Endometrium (tissue), 2 donors: ENCODE measurements around the gene FAM180A.

Source experiments
- FAIRE-seq: peaks from 2 replicates; lab custom pipeline; 2012; peaks lifted over from hg19 to GRCh38; lab: Jason Lieb, UNC
- donor health status: control.
- donor health status: control.

Gene FAM180A

DNA sequence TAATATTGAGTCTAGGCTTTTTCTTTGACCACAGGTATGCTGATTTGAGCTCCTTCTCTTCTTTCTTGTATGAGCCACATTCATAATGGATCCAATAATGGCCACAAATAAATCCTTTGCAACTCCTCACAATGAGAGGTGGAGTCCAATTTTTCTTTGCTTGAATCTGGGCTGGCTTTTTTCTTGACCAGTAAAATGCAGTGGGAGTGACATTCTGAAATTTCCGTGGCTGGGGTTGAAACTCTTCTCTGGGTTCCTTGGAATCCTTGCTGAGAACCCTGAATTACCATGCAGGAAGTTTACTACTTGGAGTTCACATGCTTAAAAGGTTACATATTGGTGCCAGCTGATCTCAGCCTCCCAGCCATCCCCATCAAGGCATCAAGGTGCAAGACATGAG, 22.4 kb upstream of the FAM180A start:
- FAIRE-seq: no peak

- FAIRE-seq: no peak
Observed at GRCh38 chr7:135770139-135770710, 21.6 kb upstream of the FAM180A start.

- FAIRE-seq: no peak
Observed at GRCh38 chr7:135769005-135769802, 20.6 kb upstream of the FAM180A start.

DNA sequence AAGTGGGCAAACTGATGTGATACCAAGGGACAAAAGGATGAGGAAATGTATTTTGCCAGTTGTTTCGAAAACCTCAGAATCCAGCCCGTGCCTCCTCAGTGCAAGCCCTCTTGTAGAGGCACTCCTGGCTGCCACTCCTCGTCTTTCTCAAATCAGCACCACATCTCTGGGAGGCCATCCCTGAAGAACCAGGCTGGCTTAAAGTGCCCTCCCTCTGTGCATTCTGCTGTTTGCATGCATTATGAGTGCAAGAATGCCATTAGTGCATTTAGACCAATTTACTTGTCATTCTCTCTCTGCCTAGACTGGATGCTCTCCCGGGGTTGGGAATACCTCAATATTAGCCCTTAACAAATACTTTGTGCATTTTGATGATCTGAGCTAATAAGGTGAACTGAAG, 19.9 kb upstream of the FAM180A start:
- no peak for FAIRE-seq

GRCh38 chr7:135768064-135768463, 19.5 kb upstream of the FAM180A start:
- no peak for FAIRE-seq

DNA sequence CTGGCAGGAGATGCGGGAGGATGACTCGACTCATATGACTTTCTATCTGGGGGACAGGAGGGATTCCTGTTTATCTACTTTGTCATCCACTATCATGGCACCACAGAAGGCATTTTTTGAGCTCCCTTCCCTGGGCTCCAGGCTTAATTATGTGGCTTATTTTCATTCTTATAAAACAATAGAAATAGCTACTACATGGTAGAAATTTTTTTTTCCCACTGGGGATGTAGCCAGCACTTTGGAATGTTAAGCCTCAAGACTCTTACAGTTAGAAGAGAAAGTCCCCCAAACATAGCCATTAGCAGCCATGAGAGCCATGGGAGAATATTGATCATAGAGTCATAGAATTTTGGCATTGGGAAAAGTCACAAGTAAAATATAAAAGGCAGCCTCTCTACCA, 14.6 kb upstream of the FAM180A start:
- FAIRE-seq: no peak

DNA sequence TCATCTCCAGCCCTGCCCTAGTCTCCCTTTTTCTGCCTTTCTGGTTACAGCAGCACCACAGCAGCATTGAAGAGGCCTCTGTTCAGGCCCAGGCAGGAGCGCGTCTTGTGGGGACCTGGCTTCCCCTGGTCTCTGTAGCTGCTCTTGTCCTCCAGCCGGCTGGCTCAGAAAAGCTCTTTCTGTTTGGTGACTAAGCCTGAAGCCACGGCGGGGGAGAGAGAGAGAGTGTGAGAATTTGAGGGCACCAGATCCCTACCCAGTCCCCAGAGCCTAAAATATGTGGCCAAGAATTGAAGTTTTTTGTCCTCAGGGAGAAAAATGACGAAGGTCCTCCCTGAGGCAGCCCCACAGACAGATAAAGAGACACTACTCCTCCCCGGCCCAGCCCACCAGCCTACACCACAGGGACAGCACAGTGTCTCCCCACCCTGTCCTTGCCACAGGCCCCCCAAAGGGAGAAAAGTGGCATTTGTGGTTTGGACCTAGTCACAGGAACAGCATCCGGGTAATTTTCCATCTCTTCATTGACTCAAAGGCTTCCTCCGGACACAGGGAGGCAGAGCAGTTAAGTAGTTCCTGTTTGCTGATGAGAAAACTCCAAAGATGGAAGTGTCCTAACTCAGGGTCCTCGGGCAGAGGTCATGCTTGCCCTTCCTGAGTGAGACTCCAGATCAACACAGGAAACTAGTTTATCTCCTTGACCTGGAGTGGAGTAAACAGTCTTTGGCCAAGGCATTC, 13.3 kb upstream of the FAM180A start:
- FAIRE-seq: no peak

- FAIRE-seq: no peak
Observed at GRCh38 chr7:135759532-135759931, 10.9 kb upstream of the FAM180A start.

- no peak for FAIRE-seq
Observed at GRCh38 chr7:135758531-135758932, 9.9 kb upstream of the FAM180A start.

- FAIRE-seq: no peak
Observed at GRCh38 chr7:135757719-135758411, 9.3 kb upstream of the FAM180A start.

GRCh38 chr7:135756191-135756590, 7.6 kb upstream of the FAM180A start:
- no peak for FAIRE-seq

- FAIRE-seq: no peak
Observed at GRCh38 chr7:135755351-135755753, 6.7 kb upstream of the FAM180A start.

DNA sequence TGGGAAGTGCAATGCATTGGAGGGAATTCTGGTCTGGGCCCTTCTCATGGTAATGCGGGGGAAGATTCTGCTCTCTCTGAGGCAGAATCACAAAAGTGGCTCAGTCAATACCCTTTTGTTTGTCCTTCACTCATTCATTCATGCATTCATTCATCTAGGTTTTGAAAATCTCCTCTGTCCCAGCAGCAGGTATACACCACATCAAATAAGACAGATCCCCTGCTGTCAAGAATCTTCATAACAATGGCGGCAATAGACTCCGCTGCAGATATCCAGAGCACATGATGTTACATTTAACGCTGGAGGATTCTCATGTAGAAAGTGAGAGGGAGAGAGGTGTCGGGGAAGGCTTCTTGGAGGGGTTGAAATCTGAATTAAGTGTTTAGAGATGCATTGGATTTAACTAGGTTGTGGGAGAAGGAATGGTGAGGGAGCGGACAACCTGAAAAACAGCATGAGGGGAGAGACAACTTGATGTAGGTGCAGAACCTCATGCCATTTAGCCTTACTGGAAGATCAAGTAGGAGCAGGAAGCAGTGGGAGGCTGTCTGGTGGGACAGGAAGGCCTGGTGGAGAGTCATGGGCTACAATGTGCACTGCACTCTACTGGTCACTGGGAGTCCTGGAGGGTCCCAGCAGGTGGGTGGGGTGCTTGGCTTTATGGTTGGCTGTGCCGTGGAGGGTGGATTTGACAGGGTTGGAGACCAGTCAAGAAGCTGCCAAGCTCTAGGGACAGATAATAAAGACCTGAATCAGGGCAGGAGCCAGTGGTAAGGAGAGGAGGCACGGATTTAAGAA, 5.2 kb upstream of the FAM180A start:
- no peak for FAIRE-seq

DNA sequence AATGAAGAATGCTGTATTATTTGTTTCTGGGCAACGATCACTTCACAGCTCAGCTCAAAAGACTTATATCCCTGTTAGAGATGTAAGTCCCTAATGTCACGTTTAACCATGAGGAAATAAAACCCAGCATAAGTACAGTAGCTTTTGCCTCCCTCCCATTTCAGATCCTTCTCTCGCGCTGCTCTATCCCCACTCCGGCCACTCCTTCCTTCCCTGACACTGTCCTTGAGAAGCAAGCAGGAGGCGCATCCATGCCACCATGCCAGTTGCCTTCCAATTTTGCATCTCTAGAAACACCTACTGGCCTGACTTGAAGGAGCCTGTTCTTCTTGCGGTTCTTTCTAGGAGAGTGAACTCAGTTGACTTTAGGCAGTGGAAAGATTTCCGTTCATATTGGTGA, 1.2 kb downstream of the FAM180A start:
- FAIRE-seq: no peak

DNA sequence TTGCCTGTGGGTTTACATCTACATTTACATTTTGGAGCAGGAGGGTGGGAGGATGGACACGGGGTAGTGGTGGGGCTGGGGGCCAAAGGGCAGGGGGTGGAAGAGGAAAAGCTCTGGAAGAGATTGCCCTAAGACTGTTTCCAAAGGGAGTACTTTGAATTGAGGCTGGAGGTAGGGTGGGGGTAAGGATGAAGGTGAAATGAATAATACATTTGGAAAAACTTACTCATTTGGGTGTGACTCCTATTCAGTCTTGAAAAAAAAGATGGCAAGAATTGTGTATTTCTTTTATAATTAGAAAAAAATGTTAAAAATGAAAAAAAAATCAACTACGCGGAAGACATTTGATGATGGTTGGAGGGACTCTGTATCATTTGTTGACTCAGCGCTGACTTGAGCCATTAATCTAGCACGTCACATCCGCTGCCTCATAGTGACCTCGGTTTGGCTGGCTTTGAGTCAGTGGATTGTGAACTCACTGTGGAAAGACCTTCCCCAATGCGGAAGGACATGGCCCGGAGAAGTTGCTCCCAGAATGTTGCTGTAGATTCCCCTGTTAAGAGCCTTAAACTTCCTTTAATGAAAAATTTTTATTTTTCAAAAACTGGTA, 2.8 kb downstream of the FAM180A start:
- no peak for FAIRE-seq

DNA sequence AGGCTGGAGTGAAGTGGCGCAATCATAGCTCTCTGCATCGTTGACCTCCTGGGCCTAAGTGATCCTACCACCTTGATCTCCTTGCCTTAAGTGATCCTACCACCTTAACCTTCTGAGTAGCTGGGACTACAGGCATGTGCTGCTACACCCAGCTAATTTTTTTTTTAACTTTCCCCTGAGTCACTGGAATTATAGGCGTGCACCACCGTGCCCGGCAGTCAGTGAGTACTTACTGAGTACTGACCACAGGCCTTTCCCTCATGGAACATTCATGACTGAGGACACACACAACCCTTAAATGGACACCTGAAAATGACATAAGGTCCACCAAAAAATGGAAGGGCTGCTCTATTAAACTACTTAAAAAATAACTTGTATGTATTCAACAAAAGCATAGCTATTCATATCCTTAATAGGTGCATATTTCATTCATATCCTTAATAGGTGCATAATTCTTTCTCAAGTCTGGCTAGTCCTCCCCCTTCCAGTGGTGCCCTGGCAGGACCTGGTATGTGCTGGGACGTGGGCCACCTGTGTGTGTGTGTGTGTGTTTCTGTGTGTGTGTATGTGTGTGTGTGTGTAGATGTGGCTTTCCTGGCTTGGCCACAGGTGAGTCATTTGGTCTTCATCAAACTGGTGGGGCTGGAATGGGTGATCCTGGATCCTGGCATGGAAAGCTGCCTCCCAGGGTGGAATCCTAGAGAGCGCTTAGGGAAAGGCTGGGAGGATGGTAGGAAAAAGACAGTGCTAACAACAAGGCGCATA, 3.5 kb downstream of the FAM180A start:
- no peak for FAIRE-seq

DNA sequence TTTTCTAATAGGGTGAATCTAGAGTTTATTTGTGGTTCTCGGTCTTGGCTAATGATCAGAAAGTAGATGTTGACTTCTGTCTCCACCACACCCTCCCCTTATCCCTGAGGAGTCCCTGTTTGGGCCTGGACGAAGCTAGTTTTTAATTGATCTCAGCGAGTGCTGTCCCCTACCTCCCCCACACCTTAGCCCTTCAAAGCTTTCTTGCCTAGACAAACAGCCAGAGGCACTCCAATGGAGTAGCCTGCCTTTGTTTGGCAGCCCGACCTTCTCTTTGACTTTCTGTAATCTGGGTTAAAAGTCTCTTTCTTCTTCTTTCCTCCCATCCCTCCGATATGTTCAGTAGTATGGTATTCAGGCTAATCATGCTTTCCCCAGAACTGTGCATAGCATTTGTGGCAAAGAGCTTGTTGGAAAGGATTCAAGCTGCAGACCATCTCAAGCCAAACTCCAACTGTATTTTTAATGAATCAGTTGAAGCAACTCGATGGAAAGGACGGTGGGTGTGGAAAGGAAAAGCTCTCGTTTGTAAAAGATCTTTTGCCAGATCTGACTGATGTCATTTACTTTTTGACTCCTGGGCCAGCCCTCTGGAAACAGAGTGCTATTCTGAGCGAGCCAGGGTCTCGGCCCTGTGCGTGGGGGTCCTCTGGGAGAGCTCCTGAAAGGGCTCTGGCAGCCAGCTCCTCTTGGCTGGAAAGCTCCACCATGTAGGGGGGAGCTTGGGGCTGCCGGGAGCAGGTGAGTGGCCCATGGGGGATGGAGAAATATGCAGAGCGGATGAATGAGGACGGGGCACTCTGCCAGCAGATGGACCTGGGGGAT, 4.5 kb downstream of the FAM180A start:
- FAIRE-seq: no peak

GRCh38 chr7:135742371-135742770, 6.2 kb downstream of the FAM180A start:
- no peak for FAIRE-seq

DNA sequence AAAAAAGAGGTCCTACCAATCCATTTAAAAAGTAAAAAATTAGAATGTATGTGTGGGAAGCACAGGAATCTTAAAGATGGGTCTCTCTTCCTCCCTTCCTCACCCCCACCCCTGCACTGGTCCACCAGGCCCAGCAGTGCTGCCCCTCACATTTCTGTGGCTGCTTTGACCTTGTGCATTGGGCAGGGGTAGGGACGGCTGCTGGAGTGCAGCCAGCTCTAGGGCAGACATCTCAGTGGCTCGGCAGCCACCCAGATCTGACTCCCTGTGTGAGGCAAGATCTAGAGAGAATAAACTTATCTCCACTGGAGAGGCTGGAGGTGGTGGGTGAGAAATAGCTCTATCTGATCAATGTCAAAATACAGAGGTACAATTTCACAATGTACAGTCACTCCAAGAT, 6.7 kb downstream of the FAM180A start:
- no peak for FAIRE-seq

DNA sequence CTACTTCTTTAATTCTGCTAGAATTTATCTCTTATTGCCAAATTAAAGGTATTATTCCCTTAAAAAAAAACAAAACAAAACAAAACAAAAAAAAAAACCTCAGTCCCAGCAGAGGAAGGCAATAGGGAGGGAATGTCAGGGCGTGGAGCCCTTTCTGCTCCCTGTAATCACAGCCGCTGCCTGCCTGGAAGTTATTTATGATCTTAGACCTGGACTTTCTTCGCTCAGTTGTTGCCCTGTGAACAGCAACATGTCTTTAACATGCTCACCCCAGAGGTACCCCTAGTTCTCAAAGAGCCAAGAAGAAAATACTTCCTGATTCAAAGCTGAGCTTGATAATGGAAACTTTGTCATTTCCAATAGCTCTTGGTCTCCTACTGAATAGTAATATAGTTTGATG, 7.7 kb downstream of the FAM180A start:
- FAIRE-seq: no peak
